DND-41 (cell line): Measurements from ENCODE around the gene LRRFIP2.

ENCODE experiments used
- CTCF ChIP-seq: IDR thresholded peaks from 2 replicates; pipeline ENCODE4 v1.5.1; 2012; ENCODE audit warnings: borderline replicate concordance, low read length, moderate library complexity, mild to moderate bottlenecking; ENCODE audit not compliant: poor library complexity, severe bottlenecking; ENCODE audit errors: extremely low read depth
- EZH2 ChIP-seq: IDR thresholded peaks from 3 replicates; pipeline ENCODE4 v1.6.1; 2012; ENCODE audit warnings: borderline replicate concordance, low read depth, mild to moderate bottlenecking, moderate library complexity, low read length, inconsistent platforms; ENCODE audit not compliant: severe bottlenecking

GRCh38 chr3:37221407-37221806 is 47.0 kb upstream of the LRRFIP2 start:
- TF ChIP-seq CTCF (no peak), EZH2 (no peak)
